Measurements from ENCODE around the gene PQBP1. TPM values are rescaled to one million over a fixed set of nuclear protein-coding genes. Genes with fewer than 3 reads are reported as not detected.

Gene PQBP1
- total and polyA plus RNA-seq, 2 of the 13 experiments (the other 11 are each of a cell fraction or from before 2014, with no cell fraction given) = 58.1 to 80.9 TPM

DNA sequence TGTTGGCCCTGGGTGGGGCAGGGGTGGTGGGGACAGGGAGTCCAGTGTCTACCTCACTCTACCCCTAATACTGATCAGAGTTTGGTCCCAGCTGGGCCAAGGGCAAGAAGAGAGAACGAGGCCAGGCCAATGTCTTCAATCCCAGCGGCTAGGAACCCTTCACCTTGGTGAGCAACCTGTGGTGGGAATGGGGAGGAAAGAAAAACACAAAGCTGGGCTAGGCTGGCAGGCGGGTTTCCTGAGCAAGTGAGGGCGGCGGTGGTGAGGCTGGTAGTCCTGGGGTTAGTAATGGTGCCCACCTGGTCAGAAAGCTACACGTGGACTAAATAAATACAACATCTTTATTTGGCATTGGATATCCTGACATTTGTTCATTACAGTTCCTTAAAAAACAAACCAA is 5.6 kb downstream of the PQBP1 start:
- ChIA-PET CTCF (ENCODE audit: low intra/inter-chr PET ratio, low total read pairs) (no interaction called here), POLR2A (interaction anchor here (1.8 kb wide), 1 partner anchor 12 kb away, joined by 5 read pairs; no protein-coding TSS in a partner anchor)
- no peak overlapping the region for H3K27ac ChIP-seq (ENCODE audit: extremely low read length, insufficient read depth, low read length)
- no peak overlapping the region for H3K9ac ChIP-seq (ENCODE audit: insufficient read depth, low read depth, low read length)
- H3K4me2 ChIP-seq (ENCODE audit: low read depth, low read length) = no peak overlapping the region
- BruUV-seq (replicated peaks) = no TSS peak
- H3K36me3 ChIP-seq (replicated peaks in 1 of 2; ENCODE audit: control insufficient read depth in 1 of 2, insufficient read depth in 2 of 2, low read length in 2 of 2) = peaks cover 12 to 13% of the 10 kb centered on the region in 2 experiments
- DNase-seq (ENCODE audit: low spot score) = no peak
- no peak for ATAC-seq
- no peaks in the 10 kb centered on the region for H3K27me3 ChIP-seq (ENCODE audit: control insufficient read depth in 1 of 2, insufficient read depth in 2 of 2, low read length in 2 of 2)
- H3K79me2 ChIP-seq (ENCODE audit: insufficient read depth, low read length) = peaks cover 11% of the 10 kb centered on the region
- no peaks in the 10 kb centered on the region for H3K9me3 ChIP-seq (ENCODE audit: low read length)
- H3K4me1 ChIP-seq (ENCODE audit: insufficient read depth, low read length) = peaks cover 10% of the 10 kb centered on the region
- intact Hi-C loops (cut with micrococcal nuclease; ENCODE audit: unreplicated experiment) = no loop called here
- H4K20me1 ChIP-seq (ENCODE audit: insufficient read depth, low read length) = no peaks in the 10 kb centered on the region
- in situ Hi-C loops (cut with HindIII; ENCODE audit: extremely low pct_ligation_motif_present, low pct_unique_long_range_greater_than_20kb) = no loop called here
- H3K4me3 ChIP-seq (replicated peaks in 1 of 3; ENCODE audit: insufficient read depth in 1 of 3, low read depth in 2 of 3, low read length in 3 of 3) = no peak overlapping the region
- FAIRE-seq = no peak
- TF ChIP-seq, protein P1, sequence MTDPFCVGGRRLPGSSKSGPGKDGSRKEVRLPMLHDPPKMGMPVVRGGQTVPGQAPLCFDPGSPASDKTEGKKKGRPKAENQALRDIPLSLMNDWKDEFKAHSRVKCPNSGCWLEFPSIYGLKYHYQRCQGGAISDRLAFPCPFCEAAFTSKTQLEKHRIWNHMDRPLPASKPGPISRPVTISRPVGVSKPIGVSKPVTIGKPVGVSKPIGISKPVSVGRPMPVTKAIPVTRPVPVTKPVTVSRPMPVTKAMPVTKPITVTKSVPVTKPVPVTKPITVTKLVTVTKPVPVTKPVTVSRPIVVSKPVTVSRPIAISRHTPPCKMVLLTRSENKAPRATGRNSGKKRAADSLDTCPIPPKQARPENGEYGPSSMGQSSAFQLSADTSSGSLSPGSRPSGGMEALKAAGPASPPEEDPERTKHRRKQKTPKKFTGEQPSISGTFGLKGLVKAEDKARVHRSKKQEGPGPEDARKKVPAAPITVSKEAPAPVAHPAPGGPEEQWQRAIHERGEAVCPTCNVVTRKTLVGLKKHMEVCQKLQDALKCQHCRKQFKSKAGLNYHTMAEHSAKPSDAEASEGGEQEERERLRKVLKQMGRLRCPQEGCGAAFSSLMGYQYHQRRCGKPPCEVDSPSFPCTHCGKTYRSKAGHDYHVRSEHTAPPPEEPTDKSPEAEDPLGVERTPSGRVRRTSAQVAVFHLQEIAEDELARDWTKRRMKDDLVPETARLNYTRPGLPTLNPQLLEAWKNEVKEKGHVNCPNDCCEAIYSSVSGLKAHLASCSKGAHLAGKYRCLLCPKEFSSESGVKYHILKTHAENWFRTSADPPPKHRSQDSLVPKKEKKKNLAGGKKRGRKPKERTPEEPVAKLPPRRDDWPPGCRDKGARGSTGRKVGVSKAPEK (CRISPR knock-in tag; IDR thresholded peaks at IDR 0.05; ENCODE audit: borderline replicate concordance) = no peak
- 96% methylated on average over 6 of the region's 6 CpGs for WGBS (ENCODE audit: low lambda C conversion rate)
- no peak overlapping the region for H2AFZ ChIP-seq (ENCODE audit: low read length)

DNA sequence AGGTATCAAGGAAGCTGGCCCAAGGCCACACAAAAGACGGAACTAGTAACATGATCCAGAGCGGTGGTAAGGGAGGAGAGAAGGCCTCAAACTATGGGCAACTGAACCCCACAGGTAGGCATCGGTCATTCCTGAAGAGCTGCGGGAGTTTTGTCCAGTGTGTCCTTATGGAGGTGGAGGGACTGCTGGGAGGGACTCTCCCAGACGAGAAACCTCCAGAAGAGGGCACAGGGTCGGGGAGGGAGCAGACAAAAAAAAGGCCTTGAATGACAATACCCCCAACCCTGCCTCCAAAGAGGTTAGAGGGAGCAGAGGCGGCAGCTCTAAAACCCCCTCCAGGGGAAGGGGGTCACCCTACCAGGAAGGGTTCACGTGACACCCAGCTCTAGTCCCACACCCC is 6.5 kb downstream of the PQBP1 start:
- 99% methylated on average over 7 of the region's 8 CpGs for WGBS (ENCODE audit: low lambda C conversion rate)
- Histone ChIP-seq H3K4me1 (ENCODE audit: insufficient read depth, low read length) (peaks cover 14% of the 10 kb centered on the region), H3K27ac (ENCODE audit: extremely low read length, insufficient read depth, low read length) (no peak overlapping the region), H3K9ac (ENCODE audit: insufficient read depth, low read depth, low read length) (no peak overlapping the region), H4K20me1 (ENCODE audit: insufficient read depth, low read length) (no peaks in the 10 kb centered on the region), H3K4me3 (replicated peaks in 1 of 3; ENCODE audit: insufficient read depth in 1 of 3, low read depth in 2 of 3, low read length in 3 of 3) (no peak overlapping the region), H3K79me2 (ENCODE audit: insufficient read depth, low read length) (peaks cover 5% of the 10 kb centered on the region), H3K9me3 (ENCODE audit: low read length) (no peaks in the 10 kb centered on the region), H3K4me2 (ENCODE audit: low read depth, low read length) (no peak overlapping the region), H3K27me3 (ENCODE audit: control insufficient read depth in 1 of 2, insufficient read depth in 2 of 2, low read length in 2 of 2) (no peaks in the 10 kb centered on the region), H3K36me3 (replicated peaks in 1 of 2; ENCODE audit: control insufficient read depth in 1 of 2, insufficient read depth in 2 of 2, low read length in 2 of 2) (peaks cover 12 to 13% of the 10 kb centered on the region in 2 experiments), H2AFZ (ENCODE audit: low read length) (no peak overlapping the region)
- ChIA-PET POLR2A (interaction anchor here (1.8 kb wide), 1 partner anchor 13 kb away, joined by 5 read pairs; no protein-coding TSS in a partner anchor), CTCF (ENCODE audit: low intra/inter-chr PET ratio, low total read pairs) (no interaction called here)
- DNase-seq (ENCODE audit: low spot score) (no peak), ATAC-seq (no peak; the same call in 2 of the 3 replicates), FAIRE-seq (no peak)
- intact Hi-C loops (cut with micrococcal nuclease; ENCODE audit: unreplicated experiment) (no loop called here), in situ Hi-C loops (cut with HindIII; ENCODE audit: extremely low pct_ligation_motif_present, low pct_unique_long_range_greater_than_20kb) (no loop called here)
- no TSS peak for BruUV-seq (replicated peaks)
- no peak for TF ChIP-seq HNRNPH1 (optimal IDR thresholded peaks at IDR 0.05; ENCODE audit: low read depth, low read length)
- TF ChIP-seq ZFX (CRISPR knock-in tag; IDR thresholded peaks at IDR 0.05; ENCODE audit: low read depth) = no peak
- TF ChIP-seq ESRRA (CRISPR knock-in tag; IDR thresholded peaks at IDR 0.05; ENCODE audit: low read depth) = no peak
- TF ChIP-seq, protein P2, sequence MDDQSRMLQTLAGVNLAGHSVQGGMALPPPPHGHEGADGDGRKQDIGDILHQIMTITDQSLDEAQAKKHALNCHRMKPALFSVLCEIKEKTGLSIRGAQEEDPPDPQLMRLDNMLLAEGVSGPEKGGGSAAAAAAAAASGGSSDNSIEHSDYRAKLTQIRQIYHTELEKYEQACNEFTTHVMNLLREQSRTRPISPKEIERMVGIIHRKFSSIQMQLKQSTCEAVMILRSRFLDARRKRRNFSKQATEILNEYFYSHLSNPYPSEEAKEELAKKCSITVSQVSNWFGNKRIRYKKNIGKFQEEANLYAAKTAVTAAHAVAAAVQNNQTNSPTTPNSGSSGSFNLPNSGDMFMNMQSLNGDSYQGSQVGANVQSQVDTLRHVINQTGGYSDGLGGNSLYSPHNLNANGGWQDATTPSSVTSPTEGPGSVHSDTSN (CRISPR knock-in tag; IDR thresholded peaks at IDR 0.05; ENCODE audit: borderline replicate concordance) = no peak
- TF ChIP-seq MTF1 (CRISPR knock-in tag; IDR thresholded peaks at IDR 0.05) = no peak
- TF ChIP-seq ELF4 (CRISPR knock-in tag; IDR thresholded peaks at IDR 0.05; ENCODE audit: borderline replicate concordance) = no peak
- TF ChIP-seq, protein P3, sequence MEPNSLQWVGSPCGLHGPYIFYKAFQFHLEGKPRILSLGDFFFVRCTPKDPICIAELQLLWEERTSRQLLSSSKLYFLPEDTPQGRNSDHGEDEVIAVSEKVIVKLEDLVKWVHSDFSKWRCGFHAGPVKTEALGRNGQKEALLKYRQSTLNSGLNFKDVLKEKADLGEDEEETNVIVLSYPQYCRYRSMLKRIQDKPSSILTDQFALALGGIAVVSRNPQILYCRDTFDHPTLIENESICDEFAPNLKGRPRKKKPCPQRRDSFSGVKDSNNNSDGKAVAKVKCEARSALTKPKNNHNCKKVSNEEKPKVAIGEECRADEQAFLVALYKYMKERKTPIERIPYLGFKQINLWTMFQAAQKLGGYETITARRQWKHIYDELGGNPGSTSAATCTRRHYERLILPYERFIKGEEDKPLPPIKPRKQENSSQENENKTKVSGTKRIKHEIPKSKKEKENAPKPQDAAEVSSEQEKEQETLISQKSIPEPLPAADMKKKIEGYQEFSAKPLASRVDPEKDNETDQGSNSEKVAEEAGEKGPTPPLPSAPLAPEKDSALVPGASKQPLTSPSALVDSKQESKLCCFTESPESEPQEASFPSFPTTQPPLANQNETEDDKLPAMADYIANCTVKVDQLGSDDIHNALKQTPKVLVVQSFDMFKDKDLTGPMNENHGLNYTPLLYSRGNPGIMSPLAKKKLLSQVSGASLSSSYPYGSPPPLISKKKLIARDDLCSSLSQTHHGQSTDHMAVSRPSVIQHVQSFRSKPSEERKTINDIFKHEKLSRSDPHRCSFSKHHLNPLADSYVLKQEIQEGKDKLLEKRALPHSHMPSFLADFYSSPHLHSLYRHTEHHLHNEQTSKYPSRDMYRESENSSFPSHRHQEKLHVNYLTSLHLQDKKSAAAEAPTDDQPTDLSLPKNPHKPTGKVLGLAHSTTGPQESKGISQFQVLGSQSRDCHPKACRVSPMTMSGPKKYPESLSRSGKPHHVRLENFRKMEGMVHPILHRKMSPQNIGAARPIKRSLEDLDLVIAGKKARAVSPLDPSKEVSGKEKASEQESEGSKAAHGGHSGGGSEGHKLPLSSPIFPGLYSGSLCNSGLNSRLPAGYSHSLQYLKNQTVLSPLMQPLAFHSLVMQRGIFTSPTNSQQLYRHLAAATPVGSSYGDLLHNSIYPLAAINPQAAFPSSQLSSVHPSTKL (CRISPR knock-in tag; IDR thresholded peaks at IDR 0.05) = no peak
